ENCODE data around the gene CACNA1H. TPM values are rescaled to one million over a fixed set of nuclear protein-coding genes. Genes with fewer than 3 reads are reported as not detected.

Gene CACNA1H
- total and polyA plus RNA-seq, 7 donors = 1.8 to 5.9 (median 2.3) TPM

DNA sequence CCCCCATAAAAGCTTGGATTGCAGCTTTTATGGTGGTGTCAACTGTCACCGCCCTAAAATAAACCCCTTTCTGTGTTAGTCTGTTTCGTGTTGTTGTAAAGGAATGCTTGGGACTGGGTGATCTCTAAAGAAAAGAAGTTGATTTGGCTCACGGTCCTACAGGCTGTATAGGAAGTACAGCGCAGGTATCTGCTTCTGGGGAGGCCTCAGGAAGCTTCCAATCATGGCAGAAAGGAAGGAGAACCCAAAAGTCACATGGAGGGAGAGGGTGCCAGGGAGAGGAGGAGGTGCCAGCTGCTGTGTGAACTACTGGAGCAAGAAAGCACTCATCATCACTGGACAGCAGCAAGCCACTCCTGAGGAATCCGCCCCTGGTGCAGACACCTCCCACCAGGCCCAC lies 5.9 kb upstream of the CACNA1H start:
- intact Hi-C loops (cut with DNase I) = no loop called here
- DNase-seq (no peak), ATAC-seq (no peak)
- WGBS, 3 donors = 81 to 84% (median 82%) methylated on average over 5 of the region's 5 CpGs
- no peaks in the 10 kb centered on the region for H3K4me1 ChIP-seq
- TF ChIP-seq, protein P1, sequence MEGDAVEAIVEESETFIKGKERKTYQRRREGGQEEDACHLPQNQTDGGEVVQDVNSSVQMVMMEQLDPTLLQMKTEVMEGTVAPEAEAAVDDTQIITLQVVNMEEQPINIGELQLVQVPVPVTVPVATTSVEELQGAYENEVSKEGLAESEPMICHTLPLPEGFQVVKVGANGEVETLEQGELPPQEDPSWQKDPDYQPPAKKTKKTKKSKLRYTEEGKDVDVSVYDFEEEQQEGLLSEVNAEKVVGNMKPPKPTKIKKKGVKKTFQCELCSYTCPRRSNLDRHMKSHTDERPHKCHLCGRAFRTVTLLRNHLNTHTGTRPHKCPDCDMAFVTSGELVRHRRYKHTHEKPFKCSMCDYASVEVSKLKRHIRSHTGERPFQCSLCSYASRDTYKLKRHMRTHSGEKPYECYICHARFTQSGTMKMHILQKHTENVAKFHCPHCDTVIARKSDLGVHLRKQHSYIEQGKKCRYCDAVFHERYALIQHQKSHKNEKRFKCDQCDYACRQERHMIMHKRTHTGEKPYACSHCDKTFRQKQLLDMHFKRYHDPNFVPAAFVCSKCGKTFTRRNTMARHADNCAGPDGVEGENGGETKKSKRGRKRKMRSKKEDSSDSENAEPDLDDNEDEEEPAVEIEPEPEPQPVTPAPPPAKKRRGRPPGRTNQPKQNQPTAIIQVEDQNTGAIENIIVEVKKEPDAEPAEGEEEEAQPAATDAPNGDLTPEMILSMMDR (IDR thresholded peaks at IDR 0.05) = no peak
- H3K4me3 ChIP-seq = no peak overlapping the region
- H3K27ac ChIP-seq = no peak overlapping the region
- H3K9me3 ChIP-seq = no peaks in the 10 kb centered on the region
- no peaks in the 10 kb centered on the region for H3K36me3 ChIP-seq (ENCODE audit: insufficient read depth in 1 of 2, low read depth in 1 of 2)
- H3K27me3 ChIP-seq (ENCODE audit: insufficient read depth in 3 of 3, low read length in 2 of 3) = peaks cover 0 to 88% (median 17%) of the 10 kb centered on the region in 3 donors

DNA sequence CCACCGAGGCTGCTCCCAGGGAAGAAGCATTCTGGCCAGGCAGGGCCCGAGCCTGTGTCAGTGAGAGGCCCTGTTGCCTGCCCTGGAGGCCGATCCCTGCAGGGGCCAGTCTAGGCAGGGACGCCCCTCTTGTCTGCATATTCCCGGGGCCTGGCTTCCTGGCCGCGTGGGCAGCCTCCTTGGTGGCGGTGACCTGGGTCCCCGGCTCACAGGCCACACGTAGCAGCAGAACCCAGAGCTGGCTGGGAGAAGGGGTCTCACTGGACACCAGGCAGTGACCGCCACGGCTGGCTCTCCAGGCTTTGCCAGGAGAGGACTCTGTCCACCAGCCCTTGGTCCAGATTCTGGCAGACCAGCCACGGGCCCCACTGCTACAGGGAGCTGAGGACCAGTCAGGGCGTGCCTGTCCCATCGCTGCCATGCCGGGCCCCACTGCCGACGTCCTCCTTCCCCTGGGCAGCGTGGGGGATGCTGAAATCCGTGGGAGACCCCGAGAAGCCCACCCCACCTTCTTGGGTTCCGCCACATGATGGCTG lies 3.7 kb upstream of the CACNA1H start:
- Histone ChIP-seq H3K4me3 (no peak overlapping the region), H3K27me3 (ENCODE audit: insufficient read depth in 3 of 3, low read length in 2 of 3) (peaks cover 0 to 91% (median 20%) of the 10 kb centered on the region in 3 donors), H3K36me3 (ENCODE audit: insufficient read depth in 1 of 2, low read depth in 1 of 2) (no peaks in the 10 kb centered on the region), H3K9me3 (no peaks in the 10 kb centered on the region), H3K4me1 (no peaks in the 10 kb centered on the region), H3K27ac (no peak overlapping the region)
- ATAC-seq (no peak), DNase-seq (no peak)
- WGBS, 3 donors = 58 to 67% (median 60%) methylated on average over 19 to 22 of the region's 22 CpGs
- TF ChIP-seq, protein P1 (IDR thresholded peaks at IDR 0.05) = no peak
- intact Hi-C loops (cut with DNase I) = no loop called here

DNA sequence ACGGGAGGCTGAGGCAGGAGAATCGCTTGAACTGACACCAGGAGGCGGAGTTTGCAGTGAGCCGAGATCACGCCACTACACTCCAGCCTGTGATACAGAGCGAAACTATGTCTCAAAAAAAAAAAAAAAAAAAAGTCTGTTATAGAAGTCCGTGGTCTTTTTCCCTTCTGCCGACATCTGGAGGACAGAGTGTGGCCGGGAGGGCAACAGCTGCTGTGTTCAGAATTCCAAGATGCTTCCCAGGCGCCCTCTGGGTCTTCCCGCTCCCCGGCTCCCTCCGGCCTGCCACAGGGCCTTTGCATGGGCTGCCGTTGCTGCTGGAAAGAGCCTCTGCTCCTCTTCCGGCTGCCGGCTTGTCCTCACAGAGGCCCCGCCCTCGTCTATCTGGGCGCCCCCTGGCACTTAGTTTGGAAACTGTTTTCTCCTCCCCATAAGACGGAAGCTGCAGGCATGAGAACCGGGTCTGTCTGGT lies 2.4 kb upstream of the CACNA1H start:
- DNase-seq (no peak), ATAC-seq (no peak)
- Histone ChIP-seq H3K9me3 (no peaks in the 10 kb centered on the region), H3K4me3 (no peak overlapping the region), H3K36me3 (ENCODE audit: insufficient read depth in 1 of 2, low read depth in 1 of 2) (no peaks in the 10 kb centered on the region), H3K27ac (no peak overlapping the region), H3K4me1 (no peaks in the 10 kb centered on the region), H3K27me3 (ENCODE audit: insufficient read depth in 3 of 3, low read length in 2 of 3) (peaks cover 0 to 91% (median 25%) of the 10 kb centered on the region in 3 donors)
- WGBS, 3 donors = 19 to 42% (median 29%) methylated on average over 20 to 21 of the region's 21 CpGs
- intact Hi-C loops (cut with DNase I) = no loop called here
- TF ChIP-seq, protein P1 (IDR thresholded peaks at IDR 0.05) = no peak

DNA sequence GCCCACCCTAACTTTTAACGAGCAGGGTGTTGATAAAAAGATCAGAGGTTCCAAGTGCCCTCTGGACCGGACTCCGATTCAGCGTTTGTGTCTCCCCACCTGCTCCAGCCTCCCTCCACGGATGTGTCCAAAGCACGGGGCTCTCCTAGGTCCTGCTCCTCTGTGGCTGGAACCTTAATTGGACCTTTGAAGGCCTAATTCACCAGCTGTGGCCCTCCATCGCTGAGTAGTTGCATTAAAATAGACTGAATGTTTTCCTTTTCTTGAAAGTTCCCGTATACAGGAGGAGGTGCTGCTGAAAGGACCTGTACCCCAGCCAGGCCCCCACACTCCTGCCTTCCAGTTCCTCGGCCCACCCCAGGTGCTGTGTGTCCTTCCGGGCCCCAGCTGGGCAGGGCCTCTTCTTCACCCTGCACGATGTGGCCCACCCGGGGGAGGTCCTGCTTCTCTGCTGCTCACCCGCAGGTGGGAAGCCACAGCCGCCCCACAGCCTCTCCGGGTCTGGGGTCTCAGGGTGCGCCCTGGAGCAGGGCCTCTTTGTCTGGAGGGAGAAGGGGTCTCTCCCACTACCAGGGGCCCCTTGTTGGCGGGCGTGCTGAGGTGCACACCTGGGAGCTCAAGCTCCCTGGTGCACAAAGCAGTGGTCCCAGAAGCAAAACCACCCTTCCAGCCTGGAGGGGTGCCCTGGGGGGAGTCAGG lies 1.3 kb upstream of the CACNA1H start:
- Histone ChIP-seq H3K4me1 (no peaks in the 10 kb centered on the region), H3K36me3 (ENCODE audit: insufficient read depth in 1 of 2, low read depth in 1 of 2) (no peaks in the 10 kb centered on the region), H3K4me3 (no peak overlapping the region), H3K9me3 (no peaks in the 10 kb centered on the region), H3K27me3 (ENCODE audit: insufficient read depth in 3 of 3, low read length in 2 of 3) (peaks cover 0 to 91% (median 30%) of the 10 kb centered on the region in 3 donors), H3K27ac (no peak overlapping the region)
- intact Hi-C loops (cut with DNase I) = no loop called here
- ATAC-seq (no peak), DNase-seq (no peak)
- TF ChIP-seq, protein P1 (IDR thresholded peaks at IDR 0.05) = no peak
- 51 to 59% (median 56%) methylated on average over 18 of the region's 18 CpGs for WGBS, 3 donors
